ENCODE data around the gene SLC9A9. TPM values are rescaled to one million over a fixed set of nuclear protein-coding genes. Genes with fewer than 3 reads are reported as not detected.

SLC9A9 gene
- total RNA-seq, 2 experiments from 2014 or later = 12.2 TPM

DNA sequence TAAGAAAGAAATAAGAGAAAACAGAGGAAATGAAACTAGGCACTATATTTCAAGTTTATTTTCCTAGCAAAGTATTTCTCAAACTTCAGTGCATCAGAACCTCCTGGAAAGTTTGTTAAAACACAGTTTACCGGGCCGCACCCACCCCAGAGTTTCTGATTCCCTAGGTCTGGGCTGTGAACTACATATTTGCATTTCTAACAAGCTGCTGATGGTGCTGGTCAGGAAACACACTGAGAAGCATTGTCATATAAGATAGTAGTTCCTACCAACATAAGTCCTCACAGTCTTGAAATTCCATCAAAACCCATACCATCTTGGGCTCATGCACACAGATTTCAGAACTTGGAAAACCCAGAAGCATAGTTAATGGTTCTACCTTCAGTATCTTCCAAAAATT, 8.3 kb downstream of the SLC9A9 start:
- no peaks in the 10 kb centered on the region for H3K27me3 Mint-ChIP-seq
- ATAC-seq (ENCODE audit: poor library complexity) (no peak), DNase-seq (no peak)
- H3K4me3 Mint-ChIP-seq = no peak overlapping the region
- H3K4me1 ChIP-seq (ENCODE audit: insufficient read depth, low read length) = no peaks in the 10 kb centered on the region
- POLR2A ChIA-PET = no interaction called here
- TF ChIP-seq, protein P1, sequence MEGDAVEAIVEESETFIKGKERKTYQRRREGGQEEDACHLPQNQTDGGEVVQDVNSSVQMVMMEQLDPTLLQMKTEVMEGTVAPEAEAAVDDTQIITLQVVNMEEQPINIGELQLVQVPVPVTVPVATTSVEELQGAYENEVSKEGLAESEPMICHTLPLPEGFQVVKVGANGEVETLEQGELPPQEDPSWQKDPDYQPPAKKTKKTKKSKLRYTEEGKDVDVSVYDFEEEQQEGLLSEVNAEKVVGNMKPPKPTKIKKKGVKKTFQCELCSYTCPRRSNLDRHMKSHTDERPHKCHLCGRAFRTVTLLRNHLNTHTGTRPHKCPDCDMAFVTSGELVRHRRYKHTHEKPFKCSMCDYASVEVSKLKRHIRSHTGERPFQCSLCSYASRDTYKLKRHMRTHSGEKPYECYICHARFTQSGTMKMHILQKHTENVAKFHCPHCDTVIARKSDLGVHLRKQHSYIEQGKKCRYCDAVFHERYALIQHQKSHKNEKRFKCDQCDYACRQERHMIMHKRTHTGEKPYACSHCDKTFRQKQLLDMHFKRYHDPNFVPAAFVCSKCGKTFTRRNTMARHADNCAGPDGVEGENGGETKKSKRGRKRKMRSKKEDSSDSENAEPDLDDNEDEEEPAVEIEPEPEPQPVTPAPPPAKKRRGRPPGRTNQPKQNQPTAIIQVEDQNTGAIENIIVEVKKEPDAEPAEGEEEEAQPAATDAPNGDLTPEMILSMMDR (IDR thresholded peaks at IDR 0.05) = no peak
- peaks cover 55% of the 10 kb centered on the region for H3K4me1 Mint-ChIP-seq (ENCODE audit: low read depth)
- H3K27me3 ChIP-seq (ENCODE audit: control insufficient read depth in 1 of 2, insufficient read depth in 2 of 2, low read length in 2 of 2) = no peaks in the 10 kb centered on the region
- no peak overlapping the region for H3K27ac ChIP-seq (ENCODE audit: low read depth in 1 of 2, low read length in 2 of 2)
- no peaks in the 10 kb centered on the region for H3K36me3 Mint-ChIP-seq (ENCODE audit: low read depth)
- H3K9me3 Mint-ChIP-seq = no peaks in the 10 kb centered on the region
- H3K9me3 ChIP-seq (ENCODE audit: control insufficient read depth in 1 of 2, insufficient read depth in 1 of 2, low read length in 2 of 2) = no peaks in the 10 kb centered on the region
- H3K4me3 ChIP-seq (ENCODE audit: low read length) = no peak overlapping the region
- no peak overlapping the region for H3K27ac Mint-ChIP-seq
- intact Hi-C loops (cut with DNase I, micrococcal nuclease) = no loop called here
- CTCF ChIA-PET = no interaction called here
- no peaks in the 10 kb centered on the region for H3K36me3 ChIP-seq (ENCODE audit: insufficient read depth, low read length)

DNA sequence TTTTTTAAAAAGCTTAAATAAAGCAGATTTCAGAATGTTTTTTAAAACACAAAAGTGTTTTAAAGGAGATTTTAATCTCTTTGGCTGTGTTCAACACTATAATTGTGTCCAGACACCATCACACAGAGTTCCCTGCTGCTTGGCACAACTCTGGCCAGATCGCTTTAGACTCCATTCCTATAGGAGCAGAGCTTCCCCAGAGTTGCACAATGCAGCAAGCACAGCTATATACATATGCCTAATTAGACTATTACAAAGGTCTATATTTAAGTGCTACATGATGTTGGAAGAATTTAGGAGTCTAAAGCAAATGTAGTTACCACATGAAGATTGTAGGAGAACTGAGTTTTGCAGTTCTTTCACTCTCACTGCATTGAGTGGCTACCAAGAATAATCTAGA, 11.2 kb downstream of the SLC9A9 start:
- H3K4me3 Mint-ChIP-seq = no peak overlapping the region
- intact Hi-C loops (cut with DNase I, micrococcal nuclease) = no loop called here
- H3K36me3 ChIP-seq (ENCODE audit: insufficient read depth, low read length) = no peaks in the 10 kb centered on the region
- TF ChIP-seq, protein P1 (IDR thresholded peaks at IDR 0.05) = no peak
- no peak overlapping the region for H3K27ac ChIP-seq (ENCODE audit: low read depth in 1 of 2, low read length in 2 of 2)
- no peaks in the 10 kb centered on the region for H3K4me1 ChIP-seq (ENCODE audit: insufficient read depth, low read length)
- no peak overlapping the region for H3K4me3 ChIP-seq (ENCODE audit: low read length)
- H3K27me3 ChIP-seq (ENCODE audit: control insufficient read depth in 1 of 2, insufficient read depth in 2 of 2, low read length in 2 of 2) = no peaks in the 10 kb centered on the region
- ChIA-PET POLR2A (no interaction called here), CTCF (no interaction called here)
- no peaks in the 10 kb centered on the region for H3K27me3 Mint-ChIP-seq
- peaks cover 38% of the 10 kb centered on the region for H3K4me1 Mint-ChIP-seq (ENCODE audit: low read depth)
- no peaks in the 10 kb centered on the region for H3K9me3 Mint-ChIP-seq
- no peaks in the 10 kb centered on the region for H3K9me3 ChIP-seq (ENCODE audit: control insufficient read depth in 1 of 2, insufficient read depth in 1 of 2, low read length in 2 of 2)
- H3K27ac Mint-ChIP-seq = no peak overlapping the region
- DNase-seq (no peak), ATAC-seq (ENCODE audit: poor library complexity) (no peak)
- no peaks in the 10 kb centered on the region for H3K36me3 Mint-ChIP-seq (ENCODE audit: low read depth)

DNA sequence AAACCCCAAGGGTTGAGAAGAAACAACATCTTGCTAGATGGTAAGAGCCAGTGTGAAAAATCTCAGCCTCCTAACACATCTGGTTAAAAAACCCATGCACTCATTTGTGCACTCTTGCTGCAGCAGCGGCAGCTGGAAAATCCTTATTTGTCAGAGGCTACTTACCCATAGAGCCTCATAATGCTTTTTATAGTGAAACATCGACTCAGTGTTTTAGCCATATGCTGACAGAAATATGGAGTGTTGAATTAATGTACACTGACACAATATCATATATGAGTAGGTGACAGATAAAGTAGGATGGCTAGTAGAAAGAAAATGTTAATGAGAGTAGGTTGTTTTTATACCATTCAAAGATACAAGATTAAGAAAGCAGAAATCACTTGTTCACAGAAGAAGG, 13.0 kb downstream of the SLC9A9 start:
- Histone ChIP-seq H3K4me1 (ENCODE audit: insufficient read depth, low read length) (no peaks in the 10 kb centered on the region), H3K4me3 (ENCODE audit: low read length) (no peak overlapping the region), H3K27me3 (ENCODE audit: control insufficient read depth in 1 of 2, insufficient read depth in 2 of 2, low read length in 2 of 2) (no peaks in the 10 kb centered on the region), H3K27ac (ENCODE audit: low read depth in 1 of 2, low read length in 2 of 2) (no peak overlapping the region), H3K36me3 (ENCODE audit: insufficient read depth, low read length) (no peaks in the 10 kb centered on the region), H3K9me3 (ENCODE audit: control insufficient read depth in 1 of 2, insufficient read depth in 1 of 2, low read length in 2 of 2) (no peaks in the 10 kb centered on the region)
- H3K27me3 Mint-ChIP-seq = no peaks in the 10 kb centered on the region
- intact Hi-C loops (cut with DNase I, micrococcal nuclease) = no loop called here
- ATAC-seq (ENCODE audit: poor library complexity) (no peak), DNase-seq (no peak)
- H3K27ac Mint-ChIP-seq = no peak overlapping the region
- H3K9me3 Mint-ChIP-seq = no peaks in the 10 kb centered on the region
- CTCF ChIA-PET = no interaction called here
- TF ChIP-seq, protein P1 (IDR thresholded peaks at IDR 0.05) = no peak
- no peak overlapping the region for H3K4me3 Mint-ChIP-seq
- H3K36me3 Mint-ChIP-seq (ENCODE audit: low read depth) = no peaks in the 10 kb centered on the region
- H3K4me1 Mint-ChIP-seq (ENCODE audit: low read depth) = peaks cover 41% of the 10 kb centered on the region
- POLR2A ChIA-PET = no interaction called here

Data from CD4-positive, alpha-beta T cell (primary cell).